Rectal smooth muscle tissue (tissue), 1 donor: ENCODE data around the gene FOXA3.
"Not testable (repeated sequence)": the region's sequence is repeated elsewhere in the genome, so short reads cannot be mapped to it uniquely, and the experiment has no call there.

Experiments
- H3K27ac ChIP-seq: one replicate; pipeline ENCODE4 v1.7.0; 2013; ENCODE audit warnings: low read depth, low read length, inconsistent platforms
- H3K27me3 ChIP-seq: one replicate; pipeline ENCODE4 v1.7.0; 2013; ENCODE audit warnings: low read length; ENCODE audit not compliant: control insufficient read depth, insufficient read depth
- H3K36me3 ChIP-seq: one replicate; pipeline ENCODE4 v1.7.0; 2013; ENCODE audit warnings: low read length; ENCODE audit not compliant: control insufficient read depth, insufficient read depth
- H3K4me1 ChIP-seq: one replicate; pipeline ENCODE4 v1.7.0; 2013; ENCODE audit warnings: low read length; ENCODE audit not compliant: control insufficient read depth, insufficient read depth
- H3K4me3 ChIP-seq: one replicate; pipeline ENCODE4 v1.7.0; 2013; ENCODE audit warnings: low read length
- H3K9ac ChIP-seq: one replicate; pipeline ENCODE4 v1.7.0; 2013; ENCODE audit warnings: low read length

Gene FOXA3

DNA sequence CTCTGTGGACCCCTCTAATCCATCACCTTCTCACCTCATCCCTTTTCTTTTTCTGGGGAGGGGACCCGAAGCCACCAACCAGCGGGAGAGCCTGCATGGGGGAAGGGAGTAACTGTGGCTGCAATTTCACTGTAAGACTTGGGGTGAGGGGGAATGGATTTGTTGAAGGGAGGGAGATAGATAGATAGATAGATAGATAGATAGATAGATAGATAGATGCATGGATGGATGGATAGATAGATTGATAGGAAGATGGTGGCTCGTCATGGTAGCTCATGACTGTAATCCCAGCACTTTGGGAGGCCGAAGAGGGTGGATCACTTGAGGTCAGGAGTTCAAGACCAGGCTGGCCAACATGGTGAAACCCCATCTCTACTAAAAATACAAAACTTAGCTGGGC is 3.1 kb downstream of the FOXA3 start:
- not testable (repeated sequence) for H3K27me3 ChIP-seq, H3K9ac ChIP-seq, H3K4me1 ChIP-seq, H3K27ac ChIP-seq, H3K36me3 ChIP-seq
- H3K4me3 ChIP-seq = peak overlapping the region; percentile 52

DNA sequence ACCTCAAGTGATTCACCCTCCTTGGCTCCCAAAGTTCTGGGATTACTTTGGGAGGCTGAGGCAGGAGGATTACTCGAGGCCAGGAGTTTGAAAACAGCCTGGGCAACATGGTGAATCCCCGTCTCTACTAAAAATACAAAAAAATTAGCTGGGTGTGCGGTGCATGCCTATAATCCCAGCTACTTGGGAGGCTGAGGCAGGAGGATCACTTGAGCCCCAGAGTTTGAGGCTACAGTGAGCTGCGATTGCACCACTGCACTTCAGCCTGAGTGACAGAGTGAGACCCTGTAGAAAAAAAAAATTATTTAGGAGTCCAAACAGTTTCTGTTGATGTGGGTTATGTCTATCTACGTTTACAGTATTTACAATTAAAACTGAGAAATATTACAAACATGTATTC is 6.7 kb downstream of the FOXA3 start:
- Histone ChIP-seq H3K27me3 (no peaks in the 10 kb centered on the region), H3K4me3 (no peak overlapping the region), H3K9ac (no peak overlapping the region), H3K36me3 (no peaks in the 10 kb centered on the region), H3K4me1 (no peaks in the 10 kb centered on the region), H3K27ac (no peak overlapping the region)

DNA sequence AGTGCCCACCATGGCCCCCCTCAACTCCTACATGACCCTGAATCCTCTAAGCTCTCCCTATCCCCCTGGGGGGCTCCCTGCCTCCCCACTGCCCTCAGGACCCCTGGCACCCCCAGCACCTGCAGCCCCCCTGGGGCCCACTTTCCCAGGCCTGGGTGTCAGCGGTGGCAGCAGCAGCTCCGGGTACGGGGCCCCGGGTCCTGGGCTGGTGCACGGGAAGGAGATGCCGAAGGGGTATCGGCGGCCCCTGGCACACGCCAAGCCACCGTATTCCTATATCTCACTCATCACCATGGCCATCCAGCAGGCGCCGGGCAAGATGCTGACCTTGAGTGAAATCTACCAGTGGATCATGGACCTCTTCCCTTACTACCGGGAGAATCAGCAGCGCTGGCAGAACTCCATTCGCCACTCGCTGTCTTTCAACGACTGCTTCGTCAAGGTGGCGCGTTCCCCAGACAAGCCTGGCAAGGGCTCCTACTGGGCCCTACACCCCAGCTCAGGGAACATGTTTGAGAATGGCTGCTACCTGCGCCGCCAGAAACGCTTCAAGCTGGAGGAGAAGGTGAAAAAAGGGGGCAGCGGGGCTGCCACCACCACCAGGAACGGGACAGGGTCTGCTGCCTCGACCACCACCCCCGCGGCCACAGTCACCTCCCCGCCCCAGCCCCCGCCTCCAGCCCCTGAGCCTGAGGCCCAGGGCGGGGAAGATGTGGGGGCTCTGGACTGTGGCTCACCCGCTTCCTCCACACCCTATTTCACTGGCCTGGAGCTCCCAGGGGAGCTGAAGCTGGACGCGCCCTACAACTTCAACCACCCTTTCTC is 8.2 kb downstream of the FOXA3 start:
- Histone ChIP-seq H3K36me3 (no peaks in the 10 kb centered on the region), H3K27ac (no peak overlapping the region), H3K27me3 (peaks cover 3% of the 10 kb centered on the region), H3K4me3 (no peak overlapping the region), H3K9ac (no peak overlapping the region), H3K4me1 (no peaks in the 10 kb centered on the region)

DNA sequence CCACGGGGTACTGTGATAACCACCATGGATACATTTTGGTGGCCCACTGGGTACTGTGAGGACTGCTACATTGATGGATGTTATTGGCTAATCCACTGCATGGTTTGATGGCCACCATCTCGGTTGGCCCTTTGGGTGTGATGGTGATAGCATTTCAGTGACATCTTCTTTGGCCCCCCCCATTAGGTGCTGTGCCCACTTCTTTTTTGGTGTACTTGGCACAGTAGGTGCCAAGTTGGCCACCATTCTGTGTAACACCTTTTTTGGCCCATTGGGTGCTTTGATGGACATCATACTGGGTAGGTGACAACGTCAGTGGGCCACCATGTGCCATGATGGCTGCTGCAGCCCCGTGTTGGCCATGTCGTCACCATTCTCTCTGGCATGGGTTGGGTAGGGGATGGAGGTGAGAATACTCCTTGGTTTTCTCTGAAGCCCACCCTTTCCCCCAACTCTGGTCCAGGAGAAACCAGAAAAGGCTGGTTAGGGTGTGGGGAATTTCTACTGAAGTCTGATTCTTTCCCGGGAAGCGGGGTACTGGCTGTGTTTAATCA is 9.2 kb downstream of the FOXA3 start:
- Histone ChIP-seq H3K27me3 (peaks cover 3% of the 10 kb centered on the region), H3K4me3 (no peak overlapping the region), H3K9ac (no peak overlapping the region), H3K36me3 (no peaks in the 10 kb centered on the region), H3K27ac (no peak overlapping the region), H3K4me1 (no peaks in the 10 kb centered on the region)

DNA sequence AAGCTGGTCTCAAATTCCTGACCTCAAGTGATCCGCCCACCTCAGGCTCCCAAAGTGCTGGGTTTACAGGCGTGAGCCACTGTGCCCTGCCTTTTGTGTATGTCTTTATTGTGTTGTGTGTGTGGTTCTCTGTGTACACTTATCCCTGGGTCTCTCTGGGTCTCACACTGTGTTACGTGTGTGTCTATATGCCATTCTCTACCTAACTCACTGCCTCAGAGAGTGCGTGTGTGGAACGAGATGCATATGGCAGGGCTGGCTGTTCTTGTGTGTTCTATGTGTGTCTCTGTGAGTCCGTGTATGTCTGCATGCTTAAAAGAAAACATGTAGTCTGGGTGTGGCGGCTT is 10.5 kb downstream of the FOXA3 start:
- no peak overlapping the region for H3K9ac ChIP-seq
- H3K27ac ChIP-seq = no peak overlapping the region
- peaks cover 3% of the 10 kb centered on the region for H3K27me3 ChIP-seq
- no peaks in the 10 kb centered on the region for H3K36me3 ChIP-seq
- H3K4me1 ChIP-seq = no peaks in the 10 kb centered on the region
- no peak overlapping the region for H3K4me3 ChIP-seq

DNA sequence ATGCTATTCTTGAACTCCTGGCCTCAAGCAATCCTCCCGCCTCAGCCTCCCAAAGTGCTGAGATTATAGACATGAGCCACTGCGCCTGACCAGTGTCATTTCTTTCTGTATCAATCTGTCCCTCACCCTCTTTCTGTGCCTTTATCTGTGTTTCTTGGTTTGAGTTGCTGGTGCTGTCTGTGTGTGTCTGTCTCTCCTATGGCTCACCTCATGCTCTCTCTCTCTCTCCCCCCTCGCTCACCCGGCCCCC is 12.0 kb downstream of the FOXA3 start:
- Histone ChIP-seq H3K4me3 (no peak overlapping the region), H3K27ac (no peak overlapping the region), H3K4me1 (no peaks in the 10 kb centered on the region), H3K9ac (no peak overlapping the region), H3K27me3 (peaks cover 3% of the 10 kb centered on the region), H3K36me3 (no peaks in the 10 kb centered on the region)

DNA sequence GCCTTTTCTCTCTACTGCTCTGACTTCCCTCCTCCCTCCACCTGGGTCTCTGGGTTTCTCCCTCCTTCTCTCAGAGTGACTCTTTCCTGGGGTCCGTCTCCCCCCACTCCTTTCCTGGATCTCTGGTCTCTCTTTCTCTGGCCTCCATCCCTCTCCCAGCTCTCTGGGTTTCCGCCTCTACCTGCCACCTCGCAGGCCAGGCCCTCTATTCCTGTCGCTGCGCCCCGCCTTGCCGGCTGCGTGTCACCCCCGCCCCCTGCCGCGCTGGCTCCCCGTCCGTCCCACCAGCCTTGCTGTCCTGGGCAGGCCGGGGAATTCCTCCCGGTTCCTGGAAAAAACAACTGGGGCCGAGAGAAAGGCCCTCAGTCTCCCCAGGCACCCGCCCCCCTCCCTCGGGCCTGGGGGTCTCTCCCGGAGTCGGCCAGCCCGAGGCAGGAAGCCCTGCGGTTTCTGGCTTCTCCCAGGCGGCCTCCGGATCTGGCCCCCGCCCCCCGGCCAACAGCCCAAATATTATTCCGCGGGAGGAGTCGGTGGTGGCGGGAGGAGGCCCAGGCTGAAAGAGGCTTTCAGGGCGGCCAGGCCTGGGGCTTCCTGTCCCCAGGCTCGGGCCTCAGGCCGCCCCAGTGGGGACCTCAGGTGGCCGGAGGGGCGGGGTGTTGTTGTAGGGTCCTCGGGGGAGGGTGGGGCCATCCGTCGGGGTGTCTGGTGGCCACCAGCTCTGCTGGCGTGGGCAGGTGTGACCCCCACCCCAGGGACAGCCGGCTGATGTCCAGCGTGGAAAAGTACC is 12.5 kb downstream of the FOXA3 start:
- Histone ChIP-seq H3K4me1 (no peaks in the 10 kb centered on the region), H3K27me3 (peaks cover 3% of the 10 kb centered on the region), H3K27ac (peak overlapping the region; percentile 51), H3K9ac (no peak overlapping the region), H3K4me3 (no peak overlapping the region), H3K36me3 (no peaks in the 10 kb centered on the region)

DNA sequence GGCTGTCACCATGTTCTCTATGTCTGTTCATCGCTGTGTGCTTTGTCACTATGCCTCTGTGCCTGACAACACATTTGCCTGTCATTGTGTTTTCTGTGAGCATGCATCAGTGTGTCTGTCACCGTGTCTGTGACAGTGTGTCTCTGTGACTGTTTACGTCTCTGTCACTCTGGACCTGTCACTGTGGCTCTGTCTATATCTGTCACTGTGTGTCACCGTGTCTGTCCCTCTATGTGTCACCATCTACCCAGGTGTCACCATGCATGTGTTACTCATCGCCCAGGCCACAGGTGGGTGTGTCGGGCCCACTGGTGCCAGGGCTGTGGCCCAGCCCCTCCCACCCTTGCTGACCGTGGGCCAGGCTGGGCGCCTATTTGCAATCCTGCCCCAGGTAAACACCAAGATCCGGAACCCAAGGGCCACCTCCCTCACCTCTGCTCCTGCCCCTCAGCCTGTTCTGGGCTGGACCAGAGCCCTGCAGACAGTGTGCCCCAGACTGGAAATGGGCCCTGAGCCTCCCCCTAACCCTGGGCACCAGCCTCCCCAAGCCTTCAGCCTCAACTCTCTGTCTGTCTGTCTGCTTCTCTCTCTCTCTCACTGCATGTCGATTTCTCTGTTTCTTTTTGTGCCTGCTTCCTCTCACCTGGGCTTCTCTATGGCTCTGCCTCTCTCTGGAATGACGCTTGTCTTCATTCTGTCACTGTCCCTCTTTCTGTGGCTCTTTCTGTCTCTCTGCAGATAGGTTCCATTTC is 14.1 kb downstream of the FOXA3 start:
- H3K27me3 ChIP-seq = peaks cover 3% of the 10 kb centered on the region
- peaks cover 5% of the 10 kb centered on the region for H3K4me1 ChIP-seq
- no peak overlapping the region for H3K4me3 ChIP-seq
- H3K36me3 ChIP-seq = no peaks in the 10 kb centered on the region
- H3K27ac ChIP-seq = no peak overlapping the region
- no peak overlapping the region for H3K9ac ChIP-seq

DNA sequence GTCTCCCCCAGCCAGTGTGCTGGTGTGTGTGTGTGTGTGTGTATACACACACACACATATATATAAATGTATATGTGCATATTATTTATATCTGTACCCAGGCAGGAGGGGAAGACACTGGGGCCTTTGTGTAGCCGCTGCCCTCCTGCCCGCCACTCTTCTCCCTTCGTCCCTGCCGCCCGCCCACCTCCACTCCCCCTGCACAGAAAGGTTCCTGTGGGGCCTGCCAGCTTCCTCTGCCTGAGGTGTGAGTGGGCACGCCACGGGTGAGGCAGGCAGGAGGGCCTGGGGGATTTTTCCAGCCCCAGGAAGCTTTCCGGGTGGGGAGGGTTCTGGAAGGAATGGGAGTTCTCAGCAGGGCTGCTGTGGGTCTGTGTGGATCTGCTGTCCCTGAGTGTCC is 14.9 kb downstream of the FOXA3 start:
- H3K4me1 ChIP-seq = peaks cover 10% of the 10 kb centered on the region
- peaks cover 5% of the 10 kb centered on the region for H3K36me3 ChIP-seq
- no peak overlapping the region for H3K4me3 ChIP-seq
- no peak overlapping the region for H3K9ac ChIP-seq
- H3K27ac ChIP-seq = no peak overlapping the region
- peaks cover 3% of the 10 kb centered on the region for H3K27me3 ChIP-seq

DNA sequence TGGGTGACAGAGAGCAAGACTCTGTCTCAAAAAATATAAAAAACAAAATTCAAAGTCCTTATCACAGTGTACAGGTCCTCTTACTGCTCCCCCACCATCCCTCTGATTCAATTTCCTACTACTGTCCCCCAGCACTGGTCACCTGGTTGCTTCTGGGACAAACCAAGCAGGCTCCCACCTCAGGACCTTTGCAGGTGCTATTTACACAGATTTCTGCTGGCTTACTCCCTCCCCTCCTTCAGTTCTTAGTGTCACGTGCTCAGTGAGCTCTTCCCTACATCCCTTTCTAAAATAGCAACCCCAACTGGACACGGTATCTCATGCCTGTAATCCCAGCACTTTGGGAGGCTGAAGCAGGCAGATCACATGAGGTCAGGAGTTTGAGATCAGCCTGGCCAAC is 15.8 kb downstream of the FOXA3 start:
- no peak overlapping the region for H3K4me3 ChIP-seq
- H3K4me1 ChIP-seq = peaks cover 13% of the 10 kb centered on the region

DNA sequence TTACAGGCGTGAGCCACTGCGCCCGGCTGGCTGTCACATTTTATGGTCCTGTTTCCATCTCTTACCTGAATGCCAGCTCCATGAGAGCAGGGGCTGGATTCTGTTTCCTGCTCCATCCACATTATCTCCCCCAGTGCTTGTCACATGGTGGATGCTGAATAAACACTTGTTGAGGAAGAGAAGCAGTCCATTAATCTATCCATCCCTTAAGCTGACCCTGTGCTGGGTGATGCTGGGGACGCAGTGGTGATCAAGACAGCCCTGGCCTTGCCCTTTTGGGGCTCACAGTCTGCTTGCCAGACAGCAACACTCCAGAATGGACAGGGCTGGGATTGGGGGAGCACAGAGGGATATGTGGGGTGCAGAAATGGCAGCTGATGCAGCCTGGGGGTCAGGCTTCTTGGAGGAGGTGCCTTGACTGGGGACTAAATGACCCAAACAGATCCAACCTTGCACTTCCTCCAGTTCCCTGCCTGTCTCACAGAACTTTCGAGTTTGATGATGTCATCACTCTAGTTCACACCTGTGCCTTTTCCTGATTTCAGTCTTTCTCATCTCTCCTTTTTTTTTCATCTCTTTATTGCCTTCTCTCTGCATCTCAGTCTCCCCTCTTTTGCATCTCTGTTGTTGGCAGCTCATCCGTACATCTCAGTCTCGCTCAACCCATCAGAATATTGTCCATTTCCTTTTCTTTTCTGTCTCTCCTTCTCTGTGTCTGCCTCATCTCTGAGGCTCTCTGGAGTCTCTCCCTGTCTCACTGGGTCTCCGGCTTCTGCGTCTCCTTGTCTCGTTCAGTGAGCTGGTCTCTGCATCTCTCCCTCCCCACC is 17.2 kb downstream of the FOXA3 start:
- H3K9ac ChIP-seq = no peak overlapping the region
- no peak overlapping the region for H3K27ac ChIP-seq
- H3K27me3 ChIP-seq = peaks cover 3% of the 10 kb centered on the region
- peaks cover 10% of the 10 kb centered on the region for H3K36me3 ChIP-seq
- peaks cover 15% of the 10 kb centered on the region for H3K4me1 ChIP-seq
- H3K4me3 ChIP-seq = no peak overlapping the region

More for the DNA sequence above, 15.8 kb downstream of the FOXA3 start:
- Histone ChIP-seq H3K27ac (no peak overlapping the region), H3K36me3 (peaks cover 10% of the 10 kb centered on the region), H3K9ac (no peak overlapping the region), H3K27me3 (peaks cover 3% of the 10 kb centered on the region)
